Measurements from ENCODE around the gene IFI35.

Gene IFI35

GRCh38 chr17:43027091-43028032 lies 20.8 kb downstream of the IFI35 start:
- DNase-seq (ENCODE audit: insufficient read length, low spot score) (no peak), FAIRE-seq (no peak)
- no peak for TF ChIP-seq CTCF (IDR thresholded peaks at IDR 0.05; ENCODE audit: insufficient read depth, missing control alignments)

GRCh38 chr17:43028221-43028861 lies 21.8 kb downstream of the IFI35 start:
- no peak for DNase-seq (ENCODE audit: insufficient read length, low spot score)
- FAIRE-seq, result no peak
- no peak for TF ChIP-seq CTCF (IDR thresholded peaks at IDR 0.05; ENCODE audit: insufficient read depth, missing control alignments)

GRCh38 chr17:43030137-43030767 lies 23.7 kb downstream of the IFI35 start:
- no peak for FAIRE-seq
- TF ChIP-seq CTCF (IDR thresholded peaks at IDR 0.05; ENCODE audit: insufficient read depth, missing control alignments), result no peak
- DNase-seq (ENCODE audit: insufficient read length, low spot score), result no peak

GRCh38 chr17:43031666-43032065 lies 25.1 kb downstream of the IFI35 start:
- no peak for DNase-seq (ENCODE audit: insufficient read length, low spot score)
- FAIRE-seq, result no peak
- no peak for TF ChIP-seq CTCF (IDR thresholded peaks at IDR 0.05; ENCODE audit: insufficient read depth, missing control alignments)

GRCh38 chr17:43033948-43034881 lies 27.6 kb downstream of the IFI35 start:
- FAIRE-seq (no peak), DNase-seq (ENCODE audit: insufficient read length, low spot score) (no peak)
- no peak for TF ChIP-seq CTCF (IDR thresholded peaks at IDR 0.05; ENCODE audit: insufficient read depth, missing control alignments)

GRCh38 chr17:43034894-43035293 lies 28.3 kb downstream of the IFI35 start:
- DNase-seq (ENCODE audit: insufficient read length, low spot score) (no peak), FAIRE-seq (no peak)
- no peak for TF ChIP-seq CTCF (IDR thresholded peaks at IDR 0.05; ENCODE audit: insufficient read depth, missing control alignments)
